GM19397 (cell line): ENCODE measurements around the gene CCDC146.
"Not testable (repeated sequence)": the region's sequence is repeated elsewhere in the genome, so short reads cannot be mapped to it uniquely, and the experiment has no call there.

Source experiments
- ATAC-seq: cut with Tn5 transposase; IDR thresholded peaks from one replicate; pipeline ENCODE4 v1.9.1; 2021; ENCODE audit warnings: mild to moderate bottlenecking, moderate library complexity; ENCODE audit not compliant: unreplicated experiment

The CCDC146 gene

DNA sequence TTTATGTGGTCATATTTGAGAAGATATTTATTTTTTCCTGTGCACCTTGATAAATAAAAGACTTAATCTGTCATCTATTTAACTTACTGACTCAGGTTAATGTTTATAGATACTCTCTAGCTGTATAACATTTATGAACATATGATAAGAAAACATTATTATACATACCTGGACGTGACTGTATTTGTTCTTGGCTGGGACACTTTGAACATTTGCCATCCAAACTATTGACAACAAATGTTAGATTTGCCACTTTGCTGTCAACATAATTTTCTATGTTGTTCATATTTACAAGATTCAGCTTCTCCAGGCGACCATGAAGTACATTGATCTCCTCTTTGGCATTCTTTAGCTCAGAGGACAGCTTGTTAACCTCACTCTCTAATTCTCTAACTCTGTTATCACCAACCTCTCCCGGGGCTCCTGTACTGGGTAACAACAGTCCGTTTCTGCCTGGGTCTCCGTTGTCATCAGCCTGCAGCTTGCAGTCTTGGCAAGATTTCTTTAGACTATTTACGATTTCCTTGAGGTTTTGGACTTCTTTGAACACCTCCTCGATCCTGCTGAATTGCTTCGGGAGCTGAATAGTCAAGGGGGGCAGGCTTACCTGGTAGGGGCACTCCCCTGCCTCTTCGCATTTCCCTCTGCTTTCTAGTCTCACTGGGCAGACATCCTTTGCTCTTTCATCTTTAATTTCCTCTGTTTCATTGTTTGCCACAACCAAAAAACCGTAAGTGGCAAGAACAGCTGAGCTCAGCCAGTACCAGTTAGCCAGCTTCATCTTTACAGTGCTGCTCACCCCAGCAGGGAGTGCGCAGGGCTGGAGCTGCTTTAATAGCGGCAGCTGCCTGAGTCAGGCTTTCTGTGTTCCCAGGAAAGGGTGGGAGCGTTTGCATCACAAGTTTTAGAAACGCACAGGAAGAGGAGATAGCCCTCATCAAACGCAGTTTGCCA lies 76.9 kb downstream of the CCDC146 start, which contains the start of gene FGL2:
TSS of gene FGL2 (minus strand) at position 807 of the 954 bp plus-strand sequence. CDS start at position 781, 26 bp downstream.
- ATAC-seq, result no peak

DNA sequence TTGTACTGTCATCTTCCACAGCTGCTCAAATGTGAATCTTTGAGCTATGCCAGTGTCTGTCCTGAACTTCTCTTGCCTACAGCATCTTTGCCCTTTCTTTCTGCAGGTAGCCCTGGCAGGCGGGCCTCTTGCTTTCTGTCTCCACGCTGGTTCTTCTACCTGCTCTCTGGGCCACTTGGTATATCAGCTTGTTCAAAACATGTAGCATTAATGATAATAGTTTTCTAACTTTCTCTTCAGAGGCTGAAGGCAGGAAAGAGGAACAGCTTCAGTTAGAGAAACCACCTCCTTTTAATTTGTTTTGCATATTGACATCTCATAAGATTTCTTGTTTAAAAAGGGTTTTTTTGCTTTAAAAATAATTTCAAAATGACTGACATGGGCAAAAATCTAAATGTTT lies 78.1 kb downstream of the CCDC146 start:
- ATAC-seq, result no peak

DNA sequence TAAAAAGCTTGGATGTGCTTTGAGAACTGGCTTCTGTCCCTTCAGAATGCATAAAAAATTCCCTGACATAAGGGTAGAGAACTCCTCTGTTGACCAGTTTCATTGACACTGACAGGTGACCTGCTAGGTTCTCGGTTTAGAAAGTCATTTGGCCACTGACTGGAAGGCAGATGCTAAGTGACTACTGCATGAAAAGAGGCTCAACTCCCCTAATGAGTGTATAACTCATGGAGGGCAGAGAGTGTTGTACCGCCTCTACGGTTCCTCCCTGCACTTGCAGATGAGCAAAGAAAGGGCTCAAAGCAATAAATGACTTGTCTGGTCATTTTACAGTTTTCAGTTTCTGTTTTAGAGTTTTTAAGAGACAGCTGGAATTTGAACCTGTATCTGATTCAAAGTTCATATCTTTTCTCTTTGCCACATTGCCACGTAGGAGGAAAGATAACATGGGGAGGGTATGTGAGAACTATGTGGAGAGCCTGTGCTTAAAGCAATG lies 80.1 kb downstream of the CCDC146 start:
- ATAC-seq, result peak; percentile 89

DNA sequence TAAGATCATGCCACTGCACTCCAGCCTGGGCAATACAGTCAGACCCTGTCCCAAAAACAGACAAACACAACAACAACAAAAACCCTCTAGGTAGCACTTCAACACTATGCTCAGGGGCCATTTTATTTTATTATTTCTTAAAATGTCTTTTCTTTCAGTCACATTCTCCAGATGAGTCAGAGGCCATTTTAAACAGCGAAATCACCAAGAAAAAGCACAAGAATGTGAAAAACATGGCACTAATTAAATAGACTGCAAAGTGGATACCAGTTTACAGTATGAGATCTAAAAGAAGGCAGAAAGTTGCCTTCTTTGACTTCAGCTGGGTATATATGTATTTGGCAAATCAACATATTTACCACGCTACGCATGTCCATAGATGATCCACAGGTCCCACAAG lies 83.3 kb downstream of the CCDC146 start:
- no peak for ATAC-seq

DNA sequence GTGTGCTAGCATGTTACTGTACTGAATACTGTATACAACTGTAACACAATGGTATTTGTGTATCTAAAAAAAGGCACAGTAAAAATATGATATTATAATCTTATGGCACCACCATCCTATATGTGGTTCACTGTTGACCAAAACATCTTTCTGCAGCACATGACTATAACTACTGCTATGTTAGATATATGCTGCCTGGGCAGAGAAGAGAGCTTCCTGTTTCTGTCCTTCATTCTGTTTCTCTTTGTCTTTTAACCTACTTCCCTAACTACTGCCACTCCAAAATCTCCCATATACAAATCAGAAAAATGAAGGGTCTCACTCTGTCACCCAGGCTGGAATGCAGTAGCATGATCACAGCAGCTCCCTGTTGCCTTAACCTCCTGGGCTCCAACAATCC lies 86.0 kb downstream of the CCDC146 start:
- no peak for ATAC-seq

DNA sequence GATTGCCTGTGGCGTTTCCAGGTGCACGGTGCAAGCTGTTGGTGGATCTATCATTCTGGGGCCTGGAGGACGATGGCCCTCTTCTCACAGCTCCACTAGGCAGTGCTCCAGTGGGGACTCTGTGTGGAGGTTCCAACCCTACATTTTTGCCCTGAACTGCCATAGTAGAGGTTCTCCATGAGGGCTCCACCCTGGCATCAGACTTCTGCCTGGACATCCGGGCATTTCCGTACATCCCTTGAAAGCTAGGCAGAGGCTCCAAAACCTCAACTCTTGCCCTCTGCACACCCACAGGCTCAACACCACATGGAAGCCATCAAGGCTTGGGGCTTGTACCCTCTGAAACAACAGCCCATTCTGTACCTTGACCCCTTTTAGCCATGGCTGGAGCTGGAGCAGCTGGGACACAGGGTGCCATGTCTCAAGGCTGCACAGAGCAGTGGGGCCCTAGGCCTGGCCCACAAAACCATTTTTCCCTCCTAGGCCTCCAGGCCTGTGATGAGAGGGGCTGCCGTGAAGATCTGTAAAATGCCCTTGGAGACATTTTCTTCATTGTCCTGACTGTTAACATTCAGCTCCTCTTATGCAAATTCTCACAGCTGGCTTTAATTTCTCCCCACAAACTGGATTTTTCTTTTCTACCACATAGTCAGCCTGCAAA lies 87.2 kb downstream of the CCDC146 start:
- ATAC-seq, result no peak

DNA sequence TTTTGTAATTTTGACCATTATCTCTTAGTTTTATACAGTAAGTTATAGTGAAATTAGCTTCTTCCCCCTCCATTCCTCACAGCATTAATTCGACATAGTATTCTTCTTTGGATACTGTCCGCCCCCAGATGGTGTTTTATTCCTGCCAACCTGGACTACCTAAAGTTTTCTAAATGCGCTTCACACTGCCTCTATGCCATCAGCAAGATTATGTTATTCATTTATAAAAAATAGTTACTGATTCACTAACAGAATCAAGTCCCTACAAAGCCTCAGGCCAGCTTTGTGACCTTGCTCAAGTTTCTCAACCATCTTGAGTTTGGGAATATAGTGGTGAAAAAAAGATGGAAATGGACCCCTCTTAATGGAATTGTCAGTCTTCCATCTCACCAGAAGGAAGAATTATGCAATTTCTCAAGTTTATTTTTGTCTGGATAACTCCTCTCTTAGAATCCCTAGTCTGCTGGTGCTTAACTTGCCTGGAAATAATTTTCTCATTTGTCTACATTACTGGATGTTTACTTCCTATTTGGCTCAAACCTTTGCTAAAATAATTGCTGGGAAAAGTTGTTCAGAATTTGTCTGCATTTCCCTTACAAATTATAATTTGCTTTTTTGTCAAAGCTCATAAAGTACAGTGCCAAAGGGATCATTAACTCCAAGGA lies 93.9 kb downstream of the CCDC146 start:
- no peak for ATAC-seq

DNA sequence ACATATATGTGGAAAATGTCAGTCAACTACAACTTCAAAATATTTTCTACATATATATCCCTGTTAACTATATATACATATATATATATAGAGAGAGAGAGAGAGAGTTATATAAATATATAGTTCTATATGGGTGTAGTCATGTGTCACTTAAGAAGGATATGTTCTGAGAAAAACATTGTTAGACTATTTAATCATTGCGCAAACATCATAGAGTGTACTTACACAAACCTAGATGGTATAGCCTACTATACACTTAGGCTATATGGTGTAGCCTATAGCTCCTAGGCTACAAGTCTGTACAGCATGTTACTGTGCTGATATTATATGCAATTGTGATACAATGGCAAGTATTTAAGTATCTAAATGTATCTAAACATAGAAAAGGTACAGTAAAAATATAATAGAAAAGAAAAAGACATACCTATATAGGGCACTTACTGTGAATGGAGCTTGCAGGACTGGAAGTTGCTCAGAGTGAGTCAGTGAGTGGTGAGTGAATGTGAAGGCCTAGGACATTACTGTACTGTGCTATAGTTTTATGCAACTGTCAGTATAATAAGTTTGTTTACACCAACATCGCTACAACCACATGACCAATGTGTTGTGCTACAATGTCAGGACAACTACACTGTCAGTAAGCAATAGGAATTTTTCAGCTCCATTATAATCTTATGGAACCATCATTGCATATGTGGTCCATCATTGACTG lies 95.2 kb downstream of the CCDC146 start:
- ATAC-seq, result no peak

DNA sequence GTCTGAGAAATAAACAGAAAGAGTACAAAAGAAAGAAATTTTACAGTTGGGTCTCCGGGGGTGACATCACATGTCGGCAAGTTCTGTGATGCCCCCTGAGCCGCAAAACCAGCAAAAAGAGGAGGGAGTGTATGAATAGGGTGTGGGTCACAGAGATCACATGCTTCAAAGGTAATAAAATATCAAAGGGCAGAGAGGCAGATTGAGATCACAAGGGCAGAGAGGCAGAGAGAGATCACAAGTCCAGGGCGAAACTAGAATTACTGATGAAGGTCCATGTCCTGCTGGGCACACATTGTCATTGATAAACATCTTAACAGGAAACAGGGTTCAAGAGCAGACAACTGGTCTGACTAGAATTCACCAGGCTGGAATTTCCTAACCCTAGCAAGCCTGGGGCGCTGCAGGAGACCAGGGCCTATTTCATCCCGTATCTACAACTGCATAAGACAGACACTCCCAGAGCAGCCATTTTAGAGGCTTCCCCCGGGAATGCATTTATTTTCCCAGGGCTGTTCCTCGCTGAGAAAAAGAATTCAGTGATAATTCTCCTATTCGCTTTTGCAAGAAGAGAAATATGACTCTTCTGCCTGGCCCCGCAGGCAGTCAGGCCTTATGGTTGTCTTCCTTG lies 97.4 kb downstream of the CCDC146 start:
- not testable (repeated sequence) for ATAC-seq

DNA sequence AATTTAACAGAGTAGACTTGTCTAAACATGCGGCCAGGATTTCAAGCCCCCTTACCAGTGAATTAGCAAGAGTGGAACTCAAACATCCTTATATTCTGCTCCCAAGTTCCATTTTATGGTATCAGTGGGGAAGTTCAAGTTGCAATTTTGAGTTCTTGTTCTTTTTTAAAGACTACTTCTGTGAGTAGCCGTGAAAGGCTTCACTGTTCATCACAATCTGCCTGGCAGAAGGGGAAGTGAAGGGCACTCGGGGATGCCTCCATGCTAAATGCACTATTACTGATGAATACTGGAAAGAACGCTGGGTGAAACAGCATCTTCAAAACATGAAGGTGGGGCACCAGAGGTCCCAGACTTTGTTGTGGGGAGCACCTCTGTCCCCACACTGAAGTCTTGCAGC lies 99.7 kb downstream of the CCDC146 start:
- no peak for ATAC-seq

DNA sequence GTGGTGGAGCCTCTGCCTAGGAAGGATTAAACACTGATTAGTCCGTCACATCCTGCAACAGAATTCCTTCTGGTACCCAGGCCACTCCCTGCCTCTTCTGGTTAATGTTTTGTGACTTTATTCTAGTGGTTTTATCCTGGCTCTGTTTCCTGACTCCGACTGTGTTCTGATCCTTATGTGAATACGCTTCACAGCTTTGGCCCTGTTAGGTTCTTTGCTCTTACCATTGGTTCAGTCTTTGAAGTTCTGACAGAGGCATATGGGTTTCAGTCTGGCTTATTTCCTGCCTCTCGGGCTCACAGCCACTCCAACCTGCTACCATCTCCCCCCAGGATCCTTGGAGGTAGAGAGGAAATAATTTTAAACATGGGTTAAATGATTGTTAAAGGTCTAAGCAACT lies 100.4 kb downstream of the CCDC146 start:
- ATAC-seq, result no peak

DNA sequence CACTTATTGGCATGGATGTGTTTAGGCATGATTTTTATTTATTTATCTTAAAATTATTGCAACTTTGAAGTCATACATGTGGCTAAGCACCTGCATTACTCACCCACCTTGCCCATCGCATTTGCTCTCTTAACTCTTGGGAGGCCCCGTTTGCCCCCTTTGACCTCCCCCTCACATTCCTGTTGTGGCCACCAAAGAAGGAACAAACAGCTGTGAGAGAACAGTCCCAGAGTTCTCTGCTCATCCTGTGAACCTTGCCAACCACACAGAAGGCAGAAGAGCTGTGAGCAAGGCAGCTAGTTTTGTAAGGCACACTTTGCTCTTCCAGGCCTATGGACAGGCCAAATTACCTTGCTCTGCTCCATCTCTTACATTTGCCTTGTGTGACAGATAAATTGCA lies 100.8 kb downstream of the CCDC146 start:
- ATAC-seq, result no peak

DNA sequence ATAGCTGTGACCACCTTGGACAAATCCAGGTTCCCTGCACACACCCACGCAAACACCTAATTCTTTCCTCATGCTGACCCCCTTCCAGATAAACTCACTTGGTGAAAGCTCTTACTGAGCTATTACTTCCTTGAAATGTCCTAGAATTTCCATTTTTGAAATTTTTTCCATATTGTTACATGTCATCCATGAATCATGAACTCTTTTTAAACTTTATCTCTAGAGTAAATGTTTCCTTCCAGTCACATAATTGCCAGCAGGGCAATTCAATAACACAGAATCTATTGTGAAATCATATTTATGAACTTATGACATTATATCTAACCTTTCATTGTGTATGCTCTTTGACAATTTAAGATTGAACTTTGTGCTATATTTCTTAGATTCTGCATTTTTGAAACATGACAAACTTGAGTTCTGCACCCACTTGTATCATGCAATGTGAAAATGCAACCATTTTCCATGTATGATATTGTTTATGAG lies 104.0 kb downstream of the CCDC146 start:
- ATAC-seq, result no peak

DNA sequence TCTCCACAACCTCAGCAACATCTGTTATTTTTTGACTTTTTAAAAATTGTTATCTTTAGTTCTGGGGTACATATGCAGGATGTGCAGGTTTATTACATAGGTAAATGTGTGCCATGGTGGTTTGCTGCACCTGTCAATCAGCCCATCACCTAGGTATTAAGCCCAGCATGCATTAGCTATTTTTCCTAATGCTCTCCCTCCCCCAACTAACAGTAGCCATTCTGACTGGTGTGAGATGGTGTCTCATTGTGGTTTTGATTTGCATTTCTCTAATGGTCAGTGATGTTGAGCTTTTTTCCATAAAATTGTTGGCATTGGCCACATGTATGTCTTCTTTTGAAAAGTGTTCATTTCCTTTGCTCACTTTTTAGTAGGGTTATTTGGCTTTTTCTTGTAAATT lies 106.4 kb downstream of the CCDC146 start:
- not testable (repeated sequence) for ATAC-seq

DNA sequence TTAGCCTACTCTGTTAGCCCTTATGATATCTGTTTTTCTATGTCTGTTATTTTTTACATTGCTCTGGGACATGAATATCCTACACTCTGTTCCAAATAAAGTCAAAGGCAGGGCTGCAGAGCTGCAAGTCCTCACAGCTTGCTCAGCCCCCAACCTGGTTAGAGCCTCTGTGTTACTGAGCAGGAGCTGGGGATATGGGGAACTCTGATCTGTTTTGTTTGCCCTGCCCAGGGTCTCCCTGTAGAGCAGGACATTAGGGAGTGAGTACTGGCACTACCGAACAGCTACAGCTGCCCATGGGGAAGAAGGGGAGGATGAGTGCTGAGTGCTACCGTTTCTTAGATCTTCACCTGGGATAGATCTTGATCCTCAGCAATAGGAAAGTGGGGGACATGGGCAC lies 110.1 kb downstream of the CCDC146 start:
- ATAC-seq, result no peak

DNA sequence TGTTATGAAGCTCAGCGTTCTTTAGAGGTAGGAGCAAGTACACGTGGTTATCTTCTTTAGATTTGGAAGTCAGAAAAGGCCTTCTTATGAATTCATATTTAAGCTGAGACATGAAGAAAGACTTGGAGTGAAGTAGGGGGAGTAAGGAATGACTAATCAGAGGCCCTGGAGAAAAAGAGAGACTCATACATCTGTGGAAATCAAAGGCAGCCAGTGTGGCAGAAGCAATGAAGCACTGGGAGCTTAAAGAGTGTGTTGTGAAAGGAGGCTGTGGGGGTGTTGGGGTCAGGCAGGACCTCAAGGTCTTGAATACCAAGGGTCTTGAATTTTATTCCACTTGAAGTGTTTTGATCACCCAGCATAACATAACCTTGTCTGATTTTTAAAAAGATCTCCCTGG lies 112.9 kb downstream of the CCDC146 start:
- ATAC-seq, result no peak

DNA sequence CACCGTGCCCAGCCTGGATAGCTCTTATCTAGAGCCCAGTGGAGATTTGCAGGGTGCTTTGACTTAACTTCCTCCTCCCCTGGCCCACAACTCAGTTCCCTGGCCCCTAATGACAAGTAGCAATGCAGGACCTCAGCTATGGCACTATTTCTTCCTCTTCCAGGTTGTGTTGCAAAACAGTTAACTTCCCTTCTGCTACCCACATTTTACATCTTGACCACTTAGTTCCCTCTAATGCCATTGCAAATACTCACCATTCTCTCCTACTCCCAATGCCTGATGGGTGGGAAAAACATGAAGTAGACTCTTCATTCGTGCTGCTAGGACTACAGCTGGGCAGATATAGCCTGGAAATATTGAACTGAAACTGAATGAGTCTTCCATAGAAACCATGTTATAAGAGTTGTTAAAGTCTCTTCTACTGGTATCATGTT lies 116.3 kb downstream of the CCDC146 start:
- no peak for ATAC-seq

DNA sequence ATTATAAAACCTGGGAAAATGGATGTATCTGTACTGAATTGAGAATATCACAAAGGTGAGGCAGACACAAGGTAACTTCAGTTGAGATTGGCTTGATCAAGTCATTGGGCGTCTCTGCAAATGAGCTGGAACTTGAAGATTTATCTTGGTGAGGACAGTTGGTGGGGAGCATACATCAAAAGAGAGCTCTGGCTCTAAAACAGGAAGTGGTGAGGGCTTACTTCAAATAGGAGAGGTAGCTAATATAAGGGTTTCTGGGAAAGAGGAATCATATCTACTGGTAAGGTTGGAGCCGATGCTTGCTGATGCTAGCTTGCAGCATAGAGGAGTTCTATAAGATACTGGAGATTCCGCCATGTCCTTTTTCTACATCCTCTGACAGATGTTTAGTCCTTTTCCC lies 117.1 kb downstream of the CCDC146 start:
- ATAC-seq, result no peak

DNA sequence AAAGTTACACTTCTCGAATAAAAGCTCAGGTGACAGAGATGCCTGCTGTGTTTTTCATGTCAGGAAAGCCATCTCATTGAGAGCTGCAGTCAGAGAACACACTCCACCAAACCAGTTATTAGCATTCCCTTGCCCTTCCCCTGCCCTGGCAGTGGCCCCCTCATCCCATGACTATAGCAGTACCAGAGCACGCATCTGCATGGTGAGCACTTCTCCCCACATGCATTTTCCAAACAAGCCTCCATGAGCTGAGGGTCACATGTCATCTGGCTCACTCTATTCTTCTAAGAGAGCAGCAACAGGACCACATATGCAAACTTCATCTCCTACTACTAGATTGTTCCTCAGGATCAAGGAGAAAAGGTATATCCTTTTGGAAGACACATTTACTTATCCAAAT lies 119.7 kb downstream of the CCDC146 start:
- no peak for ATAC-seq

DNA sequence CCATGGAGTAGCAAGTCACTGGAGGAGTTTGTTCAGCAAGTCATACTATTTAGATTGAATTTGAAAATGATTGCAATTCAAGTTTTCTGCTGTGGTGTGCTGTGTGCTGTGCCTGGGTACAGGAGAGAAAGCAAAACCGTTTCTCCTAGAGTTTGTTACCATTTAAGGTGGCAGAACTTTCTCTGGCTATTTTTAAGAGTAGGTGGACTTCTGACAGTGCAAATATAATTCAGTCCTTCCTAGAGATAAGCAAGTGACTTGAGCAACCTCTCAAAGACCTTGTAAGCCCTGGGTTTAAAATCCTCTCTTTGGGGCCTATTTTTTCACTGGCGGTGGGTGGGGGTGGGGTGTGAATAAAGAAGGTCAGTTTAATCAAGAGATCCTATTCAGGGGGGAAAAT lies 120.1 kb downstream of the CCDC146 start:
- no peak for ATAC-seq
